ENCODE results near the gene MYBPC1. TPM values are rescaled to one million over a fixed set of nuclear protein-coding genes. Genes with fewer than 3 reads are reported as not detected.

MYBPC1 gene
- total RNA-seq, 1 donor = not detected

- Histone ChIP-seq H3K9me3 (ENCODE audit: low read depth, low read length) (no peaks in the 10 kb centered on the region), H4K20me1 (ENCODE audit: insufficient read depth, low read length) (no peaks in the 10 kb centered on the region), H3K27ac (ENCODE audit: low read depth, low read length) (no peak overlapping the region), H3K4me1 (ENCODE audit: insufficient read depth, low read length) (peaks cover 9% of the 10 kb centered on the region), H3K36me3 (ENCODE audit: insufficient read depth, low read length) (no peaks in the 10 kb centered on the region), H3K4me2 (ENCODE audit: insufficient read depth, low read length) (no peak overlapping the region), H3K79me2 (ENCODE audit: insufficient read depth, low read length) (peaks cover 58% of the 10 kb centered on the region), H3K4me3 (ENCODE audit: insufficient read depth, low read length) (no peak overlapping the region), H3K27me3 (ENCODE audit: insufficient read depth, low read length) (no peaks in the 10 kb centered on the region), H2AFZ (ENCODE audit: low read length) (no peak overlapping the region)
- no peak for DNase-seq (ENCODE audit: insufficient read length, low spot score, missing footprints)
- TF ChIP-seq, protein P1, sequence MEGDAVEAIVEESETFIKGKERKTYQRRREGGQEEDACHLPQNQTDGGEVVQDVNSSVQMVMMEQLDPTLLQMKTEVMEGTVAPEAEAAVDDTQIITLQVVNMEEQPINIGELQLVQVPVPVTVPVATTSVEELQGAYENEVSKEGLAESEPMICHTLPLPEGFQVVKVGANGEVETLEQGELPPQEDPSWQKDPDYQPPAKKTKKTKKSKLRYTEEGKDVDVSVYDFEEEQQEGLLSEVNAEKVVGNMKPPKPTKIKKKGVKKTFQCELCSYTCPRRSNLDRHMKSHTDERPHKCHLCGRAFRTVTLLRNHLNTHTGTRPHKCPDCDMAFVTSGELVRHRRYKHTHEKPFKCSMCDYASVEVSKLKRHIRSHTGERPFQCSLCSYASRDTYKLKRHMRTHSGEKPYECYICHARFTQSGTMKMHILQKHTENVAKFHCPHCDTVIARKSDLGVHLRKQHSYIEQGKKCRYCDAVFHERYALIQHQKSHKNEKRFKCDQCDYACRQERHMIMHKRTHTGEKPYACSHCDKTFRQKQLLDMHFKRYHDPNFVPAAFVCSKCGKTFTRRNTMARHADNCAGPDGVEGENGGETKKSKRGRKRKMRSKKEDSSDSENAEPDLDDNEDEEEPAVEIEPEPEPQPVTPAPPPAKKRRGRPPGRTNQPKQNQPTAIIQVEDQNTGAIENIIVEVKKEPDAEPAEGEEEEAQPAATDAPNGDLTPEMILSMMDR (IDR thresholded peaks at IDR 0.05; ENCODE audit: extremely low read depth, low read depth, low read length) = no peak
Observed at GRCh38 chr12:101710288-101710687, 115.5 kb downstream of the MYBPC1 start.

DNA sequence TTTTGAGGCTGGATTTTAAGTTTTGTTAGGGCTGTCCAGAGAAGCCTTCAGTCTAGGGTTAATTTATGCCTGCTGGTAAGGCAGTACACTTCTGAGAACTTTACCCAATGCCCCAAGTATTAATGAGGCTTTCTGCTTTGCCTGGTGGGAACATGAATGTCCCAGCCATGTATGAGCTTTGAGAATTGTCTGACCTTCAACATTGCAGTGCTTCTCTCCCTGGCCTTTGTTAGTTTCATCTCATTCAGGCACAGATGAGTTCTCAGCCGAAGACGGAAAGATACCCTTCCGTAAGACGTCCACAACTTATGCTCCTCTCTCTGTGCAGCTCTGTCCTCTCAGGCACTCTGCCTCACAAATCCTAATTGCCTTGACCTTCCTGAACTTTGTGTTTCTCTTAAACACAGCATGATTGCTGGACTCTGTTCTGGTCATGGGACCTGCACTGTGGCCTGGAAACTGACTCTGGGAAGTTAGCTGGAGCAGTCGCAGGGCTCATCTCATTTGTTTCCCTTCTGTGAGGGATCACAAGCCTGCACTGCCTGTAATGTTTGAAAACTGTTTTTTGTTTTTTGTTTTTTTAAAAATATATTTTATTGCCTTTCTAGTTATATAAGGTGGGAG is 118.4 kb downstream of the MYBPC1 start:
- Histone ChIP-seq H3K4me2 (ENCODE audit: insufficient read depth, low read length) (peak overlapping the region; percentile 49), H3K4me3 (ENCODE audit: insufficient read depth, low read length) (no peak overlapping the region), H2AFZ (ENCODE audit: low read length) (peak overlapping the region; percentile 62), H3K79me2 (ENCODE audit: insufficient read depth, low read length) (peaks cover 42% of the 10 kb centered on the region), H3K27me3 (ENCODE audit: insufficient read depth, low read length) (no peaks in the 10 kb centered on the region), H3K36me3 (ENCODE audit: insufficient read depth, low read length) (no peaks in the 10 kb centered on the region), H4K20me1 (ENCODE audit: insufficient read depth, low read length) (no peaks in the 10 kb centered on the region), H3K9me3 (ENCODE audit: low read depth, low read length) (no peaks in the 10 kb centered on the region), H3K4me1 (ENCODE audit: insufficient read depth, low read length) (peaks cover 4% of the 10 kb centered on the region), H3K27ac (ENCODE audit: low read depth, low read length) (no peak overlapping the region)
- DNase-seq (ENCODE audit: insufficient read length, low spot score, missing footprints) = peak; percentile 31
- TF ChIP-seq, protein P1 (IDR thresholded peaks at IDR 0.05; ENCODE audit: extremely low read depth, low read depth, low read length) = no peak

GRCh38 chr12:101713930-101714329 is 119.2 kb downstream of the MYBPC1 start:
- H3K27ac ChIP-seq (ENCODE audit: low read depth, low read length) = no peak overlapping the region
- peaks cover 4% of the 10 kb centered on the region for H3K4me1 ChIP-seq (ENCODE audit: insufficient read depth, low read length)
- H3K36me3 ChIP-seq (ENCODE audit: insufficient read depth, low read length) = no peaks in the 10 kb centered on the region
- no peak overlapping the region for H2AFZ ChIP-seq (ENCODE audit: low read length)
- H3K9me3 ChIP-seq (ENCODE audit: low read depth, low read length) = no peaks in the 10 kb centered on the region
- no peak overlapping the region for H3K4me3 ChIP-seq (ENCODE audit: insufficient read depth, low read length)
- no peak for DNase-seq (ENCODE audit: insufficient read length, low spot score, missing footprints)
- H3K79me2 ChIP-seq (ENCODE audit: insufficient read depth, low read length) = peaks cover 38% of the 10 kb centered on the region
- H3K4me2 ChIP-seq (ENCODE audit: insufficient read depth, low read length) = no peak overlapping the region
- no peaks in the 10 kb centered on the region for H3K27me3 ChIP-seq (ENCODE audit: insufficient read depth, low read length)
- H4K20me1 ChIP-seq (ENCODE audit: insufficient read depth, low read length) = no peaks in the 10 kb centered on the region
- TF ChIP-seq, protein P1 (IDR thresholded peaks at IDR 0.05; ENCODE audit: extremely low read depth, low read depth, low read length) = no peak

- H3K4me3 ChIP-seq (ENCODE audit: insufficient read depth, low read length) = no peak overlapping the region
- peaks cover 10% of the 10 kb centered on the region for H3K4me1 ChIP-seq (ENCODE audit: insufficient read depth, low read length)
- H3K27me3 ChIP-seq (ENCODE audit: insufficient read depth, low read length) = no peaks in the 10 kb centered on the region
- no peak overlapping the region for H3K27ac ChIP-seq (ENCODE audit: low read depth, low read length)
- no peaks in the 10 kb centered on the region for H3K36me3 ChIP-seq (ENCODE audit: insufficient read depth, low read length)
- no peaks in the 10 kb centered on the region for H4K20me1 ChIP-seq (ENCODE audit: insufficient read depth, low read length)
- TF ChIP-seq, protein P1 (IDR thresholded peaks at IDR 0.05; ENCODE audit: extremely low read depth, low read depth, low read length) = no peak
- no peak overlapping the region for H3K4me2 ChIP-seq (ENCODE audit: insufficient read depth, low read length)
- peaks cover 31% of the 10 kb centered on the region for H3K79me2 ChIP-seq (ENCODE audit: insufficient read depth, low read length)
- H3K9me3 ChIP-seq (ENCODE audit: low read depth, low read length) = no peaks in the 10 kb centered on the region
- DNase-seq (ENCODE audit: insufficient read length, low spot score, missing footprints) = no peak
- no peak overlapping the region for H2AFZ ChIP-seq (ENCODE audit: low read length)
Observed at GRCh38 chr12:101714877-101715444, 120.2 kb downstream of the MYBPC1 start.
